VCaP (cell line): ENCODE results near the gene IGSF9B.
A peak's percentile ranks its signal among the peaks of the same experiment; 100 is the strongest.
"Not testable (repeated sequence)": the region's sequence is repeated elsewhere in the genome, so short reads cannot be mapped to it uniquely, and the experiment has no call there.

ENCODE experiments used
- H3K27ac ChIP-seq: fragments of 450-650 bp; 2 replicates; pipeline ENCODE4 v1.5.1; 2017
- CTCF ChIP-seq: fragments of 450-650 bp; conservative IDR thresholded peaks from 2 replicates; pipeline ENCODE4 v1.5.1; 2017; ENCODE audit warnings: mild to moderate bottlenecking, moderate library complexity

Gene IGSF9B

GRCh38 chr11:133956650-133957633 lies at the start of gene IGSF9B:
TSS of gene IGSF9B (minus strand) at chr11:133956968. CDS start at chr11:133956754, 214 bp downstream.
- no peak for TF ChIP-seq CTCF
- H3K27ac ChIP-seq = peak within 1 kb of the TSS; percentile 94

- TF ChIP-seq CTCF = no peak
- H3K27ac ChIP-seq = no peak overlapping the region
These were observed 47.9 kb upstream of the IGSF9B start for GRCh38 chr11:134004496-134005172.

- H3K27ac ChIP-seq = no peak overlapping the region
- TF ChIP-seq CTCF = no peak
These were observed 47.2 kb upstream of the IGSF9B start for GRCh38 chr11:134003792-134004495.

DNA sequence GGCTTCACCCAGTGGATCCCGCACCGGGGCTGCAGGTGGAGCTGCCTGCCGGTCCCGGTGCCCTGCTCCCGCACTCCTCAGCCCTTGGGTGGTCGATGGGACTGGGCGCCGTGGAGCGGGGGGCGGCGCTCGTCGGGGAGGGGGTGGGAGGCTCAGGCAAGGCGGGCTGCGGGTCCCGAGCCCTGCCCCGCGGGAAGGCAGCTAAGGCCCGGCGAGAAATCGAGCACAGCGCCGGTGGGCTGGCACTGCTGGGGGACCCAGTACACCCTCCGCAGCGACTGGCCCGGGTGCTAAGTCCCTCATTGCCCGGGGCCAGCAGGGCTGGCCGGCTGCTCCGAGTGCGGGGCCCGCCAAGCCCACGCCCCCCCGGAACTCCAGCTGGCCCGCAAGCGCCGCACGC lies 46.1 kb upstream of the IGSF9B start:
- not testable (repeated sequence) for H3K27ac ChIP-seq

GRCh38 chr11:134002338-134002737 lies 45.6 kb upstream of the IGSF9B start:
- H3K27ac ChIP-seq = not testable (repeated sequence)

DNA sequence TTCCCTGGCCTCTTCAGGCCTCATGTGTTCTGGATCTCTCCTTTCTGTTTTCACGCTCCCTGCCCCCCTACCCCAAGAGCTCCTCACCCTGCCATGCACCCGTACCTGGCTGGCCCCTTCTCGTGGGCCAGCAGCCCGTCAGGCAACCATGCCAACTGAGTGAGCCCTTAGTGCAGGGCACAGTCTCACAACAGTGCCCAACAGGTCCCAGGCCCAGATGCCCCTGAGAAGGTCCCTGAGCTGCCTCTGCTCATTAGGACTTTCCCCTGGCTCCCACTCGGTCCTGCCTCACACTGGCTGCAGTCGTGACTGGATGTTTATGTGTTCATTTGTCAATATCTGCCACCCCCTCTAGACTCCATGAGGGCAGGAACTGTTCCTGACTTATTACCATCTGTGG lies 44.8 kb upstream of the IGSF9B start:
- no peak for TF ChIP-seq CTCF
- no peak overlapping the region for H3K27ac ChIP-seq

DNA sequence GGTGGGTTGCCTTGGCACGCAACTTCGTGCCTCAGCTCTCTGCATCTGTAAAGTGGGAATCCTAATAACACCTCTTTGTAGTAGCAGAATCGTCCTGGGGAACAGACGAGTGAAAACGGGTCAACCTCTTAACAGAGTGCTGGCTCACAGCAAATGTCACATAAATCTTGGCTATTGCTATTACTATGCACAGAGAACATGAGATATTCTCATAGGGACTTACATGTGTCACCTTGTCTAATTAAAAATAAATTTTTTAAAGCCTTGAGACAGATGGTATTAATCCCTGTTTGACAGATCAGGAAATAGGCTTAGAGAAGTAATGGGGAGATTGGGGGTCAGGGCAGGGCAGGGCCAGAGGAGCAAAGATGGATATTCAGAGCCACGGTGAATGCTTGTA lies 44.3 kb upstream of the IGSF9B start:
- TF ChIP-seq CTCF = no peak
- H3K27ac ChIP-seq = no peak overlapping the region

- no peak for TF ChIP-seq CTCF
- no peak overlapping the region for H3K27ac ChIP-seq
These were observed 42.6 kb upstream of the IGSF9B start for GRCh38 chr11:133999355-133999754.
